CD14-positive monocyte (primary cell): ENCODE data around the gene SMAD3. TPM values are rescaled to one million over a fixed set of nuclear protein-coding genes. Genes with fewer than 3 reads are reported as not detected.

Experiments used
- DNase-seq, 3 donors: peaks; one replicate each; pipeline ENCODE4 v3.0.0-alpha.2; 2011 to 2022
- H2AFZ ChIP-seq: 2 replicates; pipeline ENCODE4 v1.6.0; 2012; ENCODE audit warnings: mild to moderate bottlenecking, low read depth, low read length, inconsistent platforms; ENCODE audit not compliant: insufficient read depth, poor library complexity, severe bottlenecking
- H3K27ac ChIP-seq, 2 donors: 1 replicate in 1 of 2; 2 replicates in 1 of 2; pipeline ENCODE4 v1.5.1; 2012 to 2013; ENCODE audit warnings: low read length in 2 of 2, control low read depth in 1 of 2, inconsistent platforms in 1 of 2, low read depth in 1 of 2, mild to moderate bottlenecking in 1 of 2
- H3K27me3 ChIP-seq, 2 donors: one replicate each; pipeline versions ENCODE4 v1.6.0 to v1.6.1; 2011 to 2013; ENCODE audit warnings: low read length in 2 of 2; ENCODE audit not compliant: control insufficient read depth in 2 of 2, insufficient read depth in 2 of 2
- H3K36me3 ChIP-seq, 2 donors: replicated peaks in 1 of 2; 1 replicate in 1 of 2; 2 replicates in 1 of 2; pipeline versions ENCODE4 v1.5.1 to v1.6.1; 2012 to 2013; ENCODE audit warnings: low read length in 2 of 2, control low read depth in 1 of 2, inconsistent platforms in 1 of 2, mild to moderate bottlenecking in 1 of 2; ENCODE audit not compliant: insufficient read depth in 2 of 2, control insufficient read depth in 1 of 2
- H3K4me1 ChIP-seq, 2 donors: 1 replicate in 1 of 2; 2 replicates in 1 of 2; pipeline versions ENCODE4 v1.5.1 to v1.6.1; 2012 to 2013; ENCODE audit warnings: low read length in 2 of 2, control low read depth in 1 of 2, inconsistent platforms in 1 of 2, mild to moderate bottlenecking in 1 of 2, moderate library complexity in 1 of 2; ENCODE audit not compliant: insufficient read depth in 2 of 2, control insufficient read depth in 1 of 2
- H3K4me2 ChIP-seq: replicated peaks from 2 replicates; pipeline ENCODE3; 2012; ENCODE audit warnings: low read length, moderate library complexity, mild to moderate bottlenecking; ENCODE audit not compliant: poor library complexity, severe bottlenecking; ENCODE audit errors: extremely low read depth
- H3K4me3 ChIP-seq, 3 experiments: fragments of 200-600 bp in 1 of 3; sonication (generic) in 1 of 3; replicated peaks in 1 of 3; 1 replicate in 2 of 3; 2 replicates in 1 of 3; pipeline ENCODE4 v1.5.1; 2011 to 2013; ENCODE audit warnings: low read length in 3 of 3, mild to moderate bottlenecking in 3 of 3, control low read depth in 2 of 3, low read depth in 2 of 3, inconsistent platforms in 1 of 3, moderate library complexity in 1 of 3
- H3K79me2 ChIP-seq: 2 replicates; pipeline ENCODE4 v1.6.0; 2012; ENCODE audit warnings: mild to moderate bottlenecking, control low read depth, inconsistent platforms, low read length, moderate library complexity; ENCODE audit not compliant: insufficient read depth
- H3K9ac ChIP-seq: 2 replicates; pipeline ENCODE4 v1.6.0; 2017; ENCODE audit warnings: low read length, mild to moderate bottlenecking; ENCODE audit not compliant: insufficient read depth, poor library complexity, severe bottlenecking
- H3K9me3 ChIP-seq, 2 donors: replicated peaks in 1 of 2; 1 replicate in 1 of 2; 2 replicates in 1 of 2; pipeline versions ENCODE4 v1.5.1 to v1.6.1; 2012 to 2013; ENCODE audit warnings: low read length in 2 of 2, control low read depth in 1 of 2; ENCODE audit not compliant: control insufficient read depth in 1 of 2, insufficient read depth in 1 of 2
- H4K20me1 ChIP-seq: 2 replicates; pipeline ENCODE4 v1.6.0; 2012; ENCODE audit warnings: mild to moderate bottlenecking, low read length, control low read depth, moderate library complexity; ENCODE audit not compliant: insufficient read depth
- H3K27ac Mint-ChIP-seq, 7 donors: one replicate each; pipeline ENCODE4 v1.8.0; 2020; ENCODE audit warnings: mild to moderate bottlenecking in 7 of 7, mixed read lengths in 7 of 7, moderate library complexity in 6 of 7, inconsistent platforms in 2 of 7
- H3K27me3 Mint-ChIP-seq, 3 donors: one replicate each; pipeline ENCODE4 v1.8.0; 2021 to 2022; ENCODE audit warnings: low read depth in 3 of 3, mild to moderate bottlenecking in 3 of 3, mixed read lengths in 3 of 3, moderate library complexity in 3 of 3, inconsistent platforms in 1 of 3
- H3K36me3 Mint-ChIP-seq, 2 donors: one replicate each; pipeline ENCODE4 v1.8.0; 2020; ENCODE audit warnings: mixed read lengths in 2 of 2, inconsistent platforms in 1 of 2, mild to moderate bottlenecking in 1 of 2
- H3K4me1 Mint-ChIP-seq: one replicate; pipeline ENCODE4 v1.8.0; 2020; ENCODE audit warnings: mild to moderate bottlenecking, mixed read lengths
- H3K4me3 Mint-ChIP-seq, 2 donors: one replicate each; pipeline ENCODE4 v1.8.0; 2020; ENCODE audit warnings: mild to moderate bottlenecking in 2 of 2, mixed read lengths in 2 of 2, moderate library complexity in 1 of 2
- H3K9me3 Mint-ChIP-seq, 7 donors: one replicate each; pipeline ENCODE4 v1.8.0; 2020 to 2022; ENCODE audit warnings: mixed read lengths in 7 of 7, mild to moderate bottlenecking in 6 of 7, moderate library complexity in 6 of 7, inconsistent platforms in 2 of 7
- CTCF ChIP-seq: fragments of 200-600 bp; IDR thresholded peaks from one replicate; pipeline ENCODE4 v1.8.0; 2022; ENCODE audit warnings: antibody characterized with exemption, mild to moderate bottlenecking
- WGBS: methylation state at CpG from one replicate; pipeline ENCODE4 v1.1.5; 2013; ENCODE audit warnings: missing lambda C conversion rate; ENCODE audit not compliant: insufficient coverage; 5-methylcytosine and 5-hydroxymethylcytosine counted together
- intact Hi-C, 2 donors: fragments of 100-400 bp; cut with micrococcal nuclease; formaldehyde crosslinking; loops; one replicate each; pipeline versions ENCODE4 v1.15.0 to v1.15.1; 2023
- polyA plus RNA-seq, 3 donors: library from polyadenylated mRNA; depleted of rRNA in 1 of 3; unstranded in 2 of 3; stranded (reverse) in 1 of 3; fragments of 300-500 nt in 2 of 3; fragments of >200 nt in 1 of 3; fragmentation: Illumina TruSeq in 2 of 3; gene quantifications; 1 replicate in 2 of 3; 2 replicates in 1 of 3; pipeline ENCODE4 v1.2.3, GENCODE V29; 2012 to 2021

The SMAD3 gene
- polyA plus RNA-seq, 3 donors: 4.4 to 41.7 (median 5.4) TPM

- no peaks in the 10 kb centered on the region for H3K9me3 ChIP-seq
- Mint-ChIP-seq H3K27me3 (peaks cover 0 to 2% (median 0%) of the 10 kb centered on the region in 3 donors), H3K27ac (peak overlapping the region in 4 of 7 donors; percentile 8 to 79 (median 60)), H3K9me3 (no peaks in the 10 kb centered on the region), H3K4me3 (no peak overlapping the region), H3K4me1 (peaks cover 8% of the 10 kb centered on the region), H3K36me3 (peaks cover 86 to 87% of the 10 kb centered on the region in 2 donors)
- DNase-seq: no peak
- no peak overlapping the region for H2AFZ ChIP-seq
- intact Hi-C loops: loop anchor here in 1 of 2 donors (5.0 kb wide), 1 partner anchor 35 kb away; no protein-coding TSS in a partner anchor
- peaks cover 2 to 5% of the 10 kb centered on the region in 2 donors for H3K4me1 ChIP-seq
- no peak overlapping the region for H3K4me3 ChIP-seq
- H3K9ac ChIP-seq: no peak overlapping the region
- WGBS: 89% methylated on average over 4 of the region's 4 CpGs
- H3K27me3 ChIP-seq: no peaks in the 10 kb centered on the region
- peaks cover 7% of the 10 kb centered on the region for H3K79me2 ChIP-seq
- no peak overlapping the region for H3K4me2 ChIP-seq
- no peak overlapping the region for H3K27ac ChIP-seq
- H4K20me1 ChIP-seq: peaks cover 4% of the 10 kb centered on the region
- TF ChIP-seq CTCF: no peak
- H3K36me3 ChIP-seq: peaks cover 75 to 78% of the 10 kb centered on the region in 2 donors
Observed at GRCh38 chr15:67167091-67167490, 101.7 kb downstream of the SMAD3 start.

- Mint-ChIP-seq H3K4me1 (peaks cover 6% of the 10 kb centered on the region), H3K36me3 (peaks cover 92 to 94% of the 10 kb centered on the region in 2 donors), H3K9me3 (no peaks in the 10 kb centered on the region), H3K27me3 (peaks cover 0 to 2% (median 0%) of the 10 kb centered on the region in 3 donors), H3K4me3 (no peak overlapping the region), H3K27ac (peak overlapping the region in 3 of 7 donors; percentile 37 to 79 (median 39))
- 86% methylated on average over 4 of the region's 6 CpGs for WGBS
- no peaks in the 10 kb centered on the region for H3K27me3 ChIP-seq
- H3K4me3 ChIP-seq: no peak overlapping the region
- no peak overlapping the region for H3K4me2 ChIP-seq
- H2AFZ ChIP-seq: no peak overlapping the region
- no peaks in the 10 kb centered on the region for H3K9me3 ChIP-seq
- H3K27ac ChIP-seq: no peak overlapping the region
- no peaks in the 10 kb centered on the region for H3K4me1 ChIP-seq
- no peaks in the 10 kb centered on the region for H3K79me2 ChIP-seq
- TF ChIP-seq CTCF: no peak
- intact Hi-C loops: loop anchor here in 1 of 2 donors (5.0 kb wide), 1 partner anchor 36 kb away; no protein-coding TSS in a partner anchor
- H3K9ac ChIP-seq: no peak overlapping the region
- no peak for DNase-seq
- no peaks in the 10 kb centered on the region for H4K20me1 ChIP-seq
- peaks cover 83 to 94% of the 10 kb centered on the region in 2 donors for H3K36me3 ChIP-seq
Observed at GRCh38 chr15:67168694-67169093, 103.3 kb downstream of the SMAD3 start.
